ENCODE data around the gene BMP6.
"Not testable (repeated sequence)": the region's sequence is repeated elsewhere in the genome, so short reads cannot be mapped to it uniquely, and the experiment has no call there.

Gene BMP6

DNA sequence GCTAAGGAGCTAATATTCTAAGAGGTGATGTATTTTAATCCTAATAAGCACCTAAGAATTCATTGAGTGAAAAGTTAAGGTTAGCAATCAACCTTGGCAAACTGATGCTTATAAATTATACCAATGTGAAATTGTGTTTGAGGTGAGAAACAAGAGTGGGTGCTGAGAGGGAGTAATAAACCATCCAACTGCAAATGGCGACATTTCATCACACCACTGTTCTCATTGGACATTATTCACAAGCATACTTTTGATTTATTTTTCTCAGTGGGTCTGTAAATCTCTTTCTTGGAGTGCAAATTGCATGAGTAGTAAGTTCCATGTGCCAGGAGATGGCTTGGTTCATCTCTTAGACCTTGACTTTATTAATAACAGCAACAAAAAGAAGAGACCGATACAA lies 71.5 kb downstream of the BMP6 start:
- FAIRE-seq, result no peak

DNA sequence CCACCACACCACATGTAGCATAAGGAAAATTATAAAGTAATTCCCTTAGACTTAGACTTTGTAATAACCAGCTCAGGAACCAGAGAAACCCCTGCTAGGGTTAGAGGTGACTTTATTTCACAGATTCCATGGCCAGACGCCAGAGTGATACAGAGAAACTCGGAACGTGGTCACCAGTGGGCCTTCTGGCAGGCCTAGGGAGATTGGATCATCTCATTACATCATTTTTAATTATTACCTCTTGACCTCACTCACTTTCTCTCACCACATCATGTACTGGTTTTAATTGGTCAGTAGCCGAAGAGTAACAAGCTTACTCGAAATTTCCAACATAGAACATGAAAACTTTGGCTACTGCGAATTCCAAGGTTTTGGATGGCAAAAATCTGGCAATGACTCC lies 72.9 kb downstream of the BMP6 start:
- FAIRE-seq, result no peak

DNA sequence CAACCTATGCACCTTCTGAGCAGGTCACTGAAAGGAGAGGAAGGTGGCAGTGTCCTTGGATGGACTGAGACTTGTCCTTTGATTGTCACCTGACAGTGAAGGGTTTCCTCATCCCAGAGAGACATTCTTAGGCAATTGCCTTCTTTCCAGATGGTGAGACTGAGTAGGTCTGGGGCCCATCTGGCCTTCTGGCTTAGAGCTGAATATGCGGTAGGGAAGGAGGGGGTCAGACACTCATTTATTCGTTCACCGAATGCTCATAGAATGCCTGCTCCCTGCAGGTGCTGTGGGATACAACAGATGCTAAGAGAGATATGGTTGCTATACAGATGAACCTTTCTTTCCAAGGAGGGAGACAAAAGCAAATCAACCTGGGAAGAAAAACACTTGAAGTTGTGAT lies 76.8 kb downstream of the BMP6 start:
- no peak for FAIRE-seq

DNA sequence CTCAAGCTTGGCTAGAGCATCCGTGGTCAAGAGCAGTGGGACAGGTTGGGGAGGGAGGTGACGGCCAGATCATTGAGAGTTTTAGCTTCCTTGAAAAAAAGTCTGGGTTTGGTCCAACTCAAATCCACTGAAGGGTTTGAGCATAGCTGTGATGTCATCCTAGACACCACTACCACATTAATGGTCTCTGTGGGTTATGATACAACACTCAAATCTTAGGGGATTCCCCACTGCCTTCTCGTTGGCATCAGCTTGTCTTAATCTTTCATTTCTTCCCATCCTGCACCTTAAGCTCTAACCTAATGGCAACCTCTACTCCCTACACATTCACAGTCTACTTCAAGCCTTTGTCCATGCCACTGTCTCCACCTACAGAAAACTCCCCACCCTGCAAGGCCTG lies 77.3 kb downstream of the BMP6 start:
- no peak for FAIRE-seq

DNA sequence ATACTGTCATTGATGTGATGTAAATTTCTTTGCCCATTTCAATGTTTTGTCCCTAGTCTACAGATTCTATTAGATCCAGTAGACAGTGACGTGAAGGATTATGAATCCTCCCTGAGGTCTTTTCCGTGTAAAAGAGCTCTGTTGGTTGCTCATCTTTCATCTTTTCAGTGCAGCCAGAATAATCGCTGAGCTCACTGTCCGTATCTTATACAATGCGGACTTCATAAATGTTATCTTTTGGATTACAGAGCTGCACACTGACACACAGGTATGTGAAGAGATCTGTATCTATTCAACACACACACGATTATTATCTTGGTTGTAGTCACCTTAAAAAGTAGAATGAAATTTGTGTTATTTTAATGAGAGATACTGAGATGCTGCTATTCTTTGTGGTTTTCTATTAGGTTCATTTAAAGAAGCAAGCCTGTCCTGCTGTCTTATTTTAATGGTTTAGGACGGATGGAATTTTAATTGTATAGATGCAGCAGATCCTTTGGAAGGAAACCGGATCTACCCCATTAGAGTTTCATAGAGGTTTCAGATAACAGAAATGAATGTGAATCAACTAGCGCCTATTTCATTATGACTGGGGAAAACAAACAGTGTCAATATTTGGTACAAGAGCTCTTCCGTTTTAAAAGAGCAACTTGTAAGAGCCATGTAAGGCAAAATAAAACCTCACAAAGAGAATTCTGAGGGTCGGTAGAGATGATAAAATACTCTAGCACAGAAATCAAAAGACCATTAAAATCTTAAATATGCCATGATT lies 79.4 kb downstream of the BMP6 start:
- no peak for FAIRE-seq

DNA sequence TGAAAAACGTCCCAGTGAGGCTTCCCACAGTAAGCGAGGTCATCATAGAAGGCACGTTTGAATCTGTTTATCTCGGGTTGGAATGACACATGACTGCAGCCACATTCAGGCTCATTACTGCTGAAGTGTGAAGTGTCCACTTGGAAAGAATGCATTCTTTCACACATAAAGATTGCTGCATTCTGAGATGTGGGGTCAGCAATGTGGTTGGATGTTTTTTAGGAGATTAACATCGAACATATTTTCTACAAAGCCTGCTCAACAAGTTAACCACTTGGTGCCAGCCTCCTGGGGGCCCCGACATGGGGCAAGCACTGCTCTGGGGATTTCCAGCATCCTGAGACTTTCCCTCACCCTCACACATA lies 79.9 kb downstream of the BMP6 start:
- no peak for FAIRE-seq

DNA sequence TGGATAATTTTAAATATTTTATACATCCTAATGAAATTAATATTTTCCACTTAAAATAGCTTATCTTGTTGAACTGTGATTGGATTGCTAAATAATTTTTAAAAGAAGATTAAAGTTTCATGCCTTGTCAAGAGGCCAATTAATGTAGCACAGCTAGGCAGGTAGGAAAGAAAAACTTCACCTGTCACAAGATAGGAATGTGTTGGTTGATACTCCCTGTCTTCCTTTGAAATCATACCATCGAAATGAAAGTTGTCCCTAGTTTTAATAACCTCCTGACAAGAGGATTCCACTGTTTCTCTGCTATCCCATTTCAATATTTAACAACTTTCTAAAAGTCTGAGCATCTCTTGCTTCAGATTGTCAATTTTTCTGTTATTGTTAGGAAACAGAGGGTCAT lies 80.8 kb downstream of the BMP6 start:
- no peak for FAIRE-seq

DNA sequence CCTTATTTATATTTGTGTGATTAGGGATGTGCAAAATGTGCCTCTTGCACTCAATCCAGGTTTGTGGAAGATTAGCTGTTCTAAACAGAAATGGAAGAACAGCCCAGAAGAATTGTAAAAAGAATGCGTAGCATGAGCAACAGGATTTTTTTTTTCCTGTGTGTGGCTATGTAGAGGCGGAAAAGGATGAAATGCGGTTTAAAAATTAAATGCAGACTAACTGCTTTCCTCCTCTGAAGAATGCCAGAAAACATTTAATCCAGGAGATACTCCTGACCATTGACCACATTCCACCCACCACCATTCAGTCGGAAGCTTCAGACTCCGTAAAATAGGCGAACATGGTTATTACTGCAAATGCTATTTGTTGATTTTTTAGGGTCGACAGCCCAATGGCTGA lies 83.4 kb downstream of the BMP6 start:
- FAIRE-seq, result no peak

DNA sequence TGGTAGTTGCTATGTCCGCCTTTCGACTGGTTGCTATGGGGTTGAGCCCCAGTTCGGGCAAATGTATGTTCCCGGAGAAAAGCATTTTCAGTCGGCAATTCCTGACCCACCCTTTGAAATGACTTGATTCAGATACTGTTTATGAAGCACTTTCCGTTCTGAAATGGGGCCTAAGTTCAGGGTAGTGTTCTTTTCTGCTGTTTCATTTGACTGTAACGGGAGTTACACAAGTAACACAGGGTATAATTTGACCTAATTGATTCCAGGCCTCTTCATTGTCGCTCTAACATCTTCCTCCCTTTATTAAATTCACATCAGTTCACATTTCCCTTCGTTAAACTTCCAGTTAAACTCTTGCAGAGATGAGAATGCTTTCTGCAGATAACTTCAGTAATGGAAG lies 85.5 kb downstream of the BMP6 start:
- FAIRE-seq, result no peak

DNA sequence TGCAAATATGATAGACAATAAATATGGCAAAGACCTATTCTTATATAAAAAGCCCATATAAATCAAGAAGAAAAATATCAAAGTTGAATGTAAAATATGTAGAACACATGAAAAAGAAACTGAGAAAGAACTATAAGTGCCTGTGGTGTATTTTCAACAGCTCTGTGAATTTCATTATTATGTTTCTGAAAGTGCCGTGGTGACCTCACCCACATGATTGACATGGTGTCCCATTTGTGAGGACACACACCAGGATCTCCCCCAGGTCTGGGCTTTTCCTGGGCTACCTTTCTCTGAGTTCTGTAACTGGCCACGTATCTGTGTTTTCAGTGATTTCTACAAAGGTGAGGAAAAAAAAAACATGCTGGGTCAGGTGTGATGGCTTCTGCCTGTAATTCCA lies 86.7 kb downstream of the BMP6 start:
- FAIRE-seq, result no peak

DNA sequence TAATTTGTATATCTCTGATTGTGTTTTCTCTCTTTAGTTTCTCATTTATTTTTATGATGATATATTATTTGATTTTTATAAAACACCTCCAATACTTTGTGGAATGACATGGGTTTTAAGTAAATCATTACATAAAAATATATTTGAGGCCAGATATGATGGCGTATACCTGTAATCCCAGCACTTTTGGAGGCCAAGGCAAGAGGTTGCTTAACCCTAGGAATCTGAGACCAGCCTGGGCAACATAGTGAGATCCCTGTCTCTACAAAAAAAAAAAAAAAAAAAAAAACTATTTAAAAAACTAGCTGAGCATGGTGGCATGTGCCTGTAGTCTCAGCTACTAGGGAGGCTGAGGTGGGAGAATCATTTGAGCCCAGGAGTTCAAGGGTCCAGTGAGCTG lies 87.3 kb downstream of the BMP6 start:
- FAIRE-seq, result no peak

DNA sequence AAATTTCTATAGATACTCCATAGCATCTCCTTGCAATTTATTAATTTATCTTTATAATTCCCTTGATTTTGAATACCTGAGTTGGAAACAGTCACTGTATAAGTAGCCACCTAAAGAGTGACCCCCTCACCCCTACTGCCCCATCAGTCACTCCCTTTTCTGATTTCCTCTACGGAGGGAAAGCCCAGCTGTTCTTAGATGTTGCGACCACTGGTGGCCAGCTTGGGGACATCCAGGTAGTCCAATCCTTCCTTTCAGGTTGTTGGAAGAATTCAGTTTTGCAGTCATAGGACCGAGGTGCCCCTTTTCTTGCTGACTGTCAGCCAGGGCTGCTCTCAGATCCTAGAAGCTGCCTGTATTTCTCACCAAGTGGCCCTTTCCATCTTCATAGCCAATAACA lies 87.8 kb downstream of the BMP6 start:
- no peak for FAIRE-seq

DNA sequence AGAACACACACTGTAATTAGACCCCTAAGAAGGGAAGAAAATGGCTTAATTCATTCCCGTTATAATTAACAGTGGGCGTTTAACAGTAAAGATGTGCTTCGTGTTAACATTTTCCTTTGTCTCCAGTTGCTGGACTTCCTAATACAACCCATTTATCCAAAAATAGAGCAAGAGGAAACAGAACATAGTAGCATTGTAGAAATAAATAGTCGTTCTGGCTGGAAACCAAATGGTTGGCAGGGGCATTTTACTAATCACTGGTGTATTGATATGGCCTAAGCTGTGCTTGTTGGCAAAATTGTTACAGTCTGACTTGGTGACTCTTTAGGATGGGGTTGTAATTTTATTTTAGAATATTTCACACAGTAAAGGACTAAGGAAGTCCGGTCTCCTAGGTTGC lies 89.8 kb downstream of the BMP6 start:
- no peak for FAIRE-seq

DNA sequence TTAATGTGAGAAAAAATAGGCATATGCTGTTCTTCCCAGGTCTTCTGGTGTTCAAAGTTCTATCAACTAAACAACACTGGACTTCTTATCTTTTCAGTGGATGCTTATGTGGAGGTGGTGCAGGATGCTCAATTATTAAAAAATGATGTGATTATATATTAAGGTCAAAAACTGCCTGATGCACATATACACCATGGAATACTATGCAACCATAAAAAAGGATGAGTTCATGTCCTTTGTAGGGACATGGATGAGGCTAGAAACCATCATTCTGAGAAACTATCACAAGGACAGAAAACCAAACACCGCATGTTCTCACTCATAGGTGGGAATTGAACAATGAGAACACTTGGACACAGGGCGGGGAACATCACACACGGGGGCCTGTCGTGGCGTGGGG lies 91.3 kb downstream of the BMP6 start:
- not testable (repeated sequence) for FAIRE-seq

DNA sequence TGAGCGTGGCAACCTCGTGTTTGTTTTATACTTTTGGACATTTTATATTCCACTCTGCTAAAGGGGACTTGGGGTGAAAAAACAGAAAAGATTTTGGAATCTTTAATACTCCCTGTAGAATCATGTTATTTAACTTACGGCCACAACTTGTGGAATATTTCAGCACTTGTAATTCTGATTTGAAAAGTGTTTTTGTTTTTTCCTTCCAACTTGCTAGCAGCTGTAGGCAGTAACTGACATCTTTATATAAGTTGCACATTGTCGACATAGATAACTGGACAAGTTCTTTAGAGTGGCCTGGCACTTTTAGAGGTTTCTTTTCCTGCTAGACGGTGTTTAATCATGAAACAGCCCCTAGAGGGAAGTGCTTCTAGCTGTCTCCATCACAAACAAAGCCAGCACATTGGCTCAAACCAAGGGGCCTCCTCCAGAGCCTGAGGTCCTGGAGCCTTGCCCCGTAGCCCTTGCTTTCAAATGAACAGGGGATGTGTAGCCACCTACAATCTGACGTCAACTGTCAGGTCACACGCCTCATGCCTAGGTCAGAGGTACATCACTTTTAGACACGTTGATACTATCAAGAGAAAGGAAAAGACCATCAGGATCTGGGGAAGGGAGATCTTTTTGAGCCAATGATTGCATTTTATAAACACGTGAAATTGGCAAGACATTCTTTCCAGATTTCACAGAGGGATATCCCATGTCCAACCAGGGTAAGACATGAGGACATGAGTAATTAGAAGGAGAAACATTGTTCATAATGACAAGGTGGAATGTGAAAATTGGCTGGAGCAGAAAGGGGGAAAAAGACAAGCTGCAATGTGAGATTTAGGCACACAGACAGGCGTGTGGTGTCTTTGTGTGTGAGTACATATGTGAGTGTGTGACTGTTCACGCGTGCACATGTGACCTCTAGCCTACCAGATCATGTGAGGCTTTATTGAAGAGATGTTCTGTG lies 92.6 kb downstream of the BMP6 start:
- FAIRE-seq, result no peak

DNA sequence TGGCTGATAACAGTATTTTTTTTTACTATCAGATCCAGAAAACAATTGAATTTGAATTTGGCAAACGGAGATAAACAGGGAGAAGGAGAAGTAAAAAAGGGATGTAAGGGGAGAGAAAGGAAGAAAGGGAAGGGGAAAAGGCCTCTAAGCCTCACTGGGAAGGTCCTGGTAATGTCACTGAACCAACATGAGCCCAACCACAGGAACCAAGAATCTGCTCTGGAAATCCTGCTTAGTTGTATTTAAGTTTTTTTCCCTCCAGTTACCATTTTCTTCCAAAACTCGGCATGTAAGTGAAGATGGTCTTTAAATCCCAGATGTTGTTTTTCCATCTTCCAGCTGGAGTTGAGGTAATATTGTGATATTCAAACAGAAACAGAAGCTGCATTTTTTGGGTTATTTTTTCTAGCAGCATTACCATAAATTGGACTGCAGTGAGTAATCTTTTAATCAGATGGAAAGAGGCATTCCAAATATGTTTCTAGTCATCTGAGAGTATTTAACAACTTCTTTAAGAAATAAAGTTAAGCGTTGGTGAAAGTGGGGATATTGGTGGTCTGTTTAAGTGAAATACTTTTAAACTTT lies 93.6 kb downstream of the BMP6 start:
- FAIRE-seq, result no peak

DNA sequence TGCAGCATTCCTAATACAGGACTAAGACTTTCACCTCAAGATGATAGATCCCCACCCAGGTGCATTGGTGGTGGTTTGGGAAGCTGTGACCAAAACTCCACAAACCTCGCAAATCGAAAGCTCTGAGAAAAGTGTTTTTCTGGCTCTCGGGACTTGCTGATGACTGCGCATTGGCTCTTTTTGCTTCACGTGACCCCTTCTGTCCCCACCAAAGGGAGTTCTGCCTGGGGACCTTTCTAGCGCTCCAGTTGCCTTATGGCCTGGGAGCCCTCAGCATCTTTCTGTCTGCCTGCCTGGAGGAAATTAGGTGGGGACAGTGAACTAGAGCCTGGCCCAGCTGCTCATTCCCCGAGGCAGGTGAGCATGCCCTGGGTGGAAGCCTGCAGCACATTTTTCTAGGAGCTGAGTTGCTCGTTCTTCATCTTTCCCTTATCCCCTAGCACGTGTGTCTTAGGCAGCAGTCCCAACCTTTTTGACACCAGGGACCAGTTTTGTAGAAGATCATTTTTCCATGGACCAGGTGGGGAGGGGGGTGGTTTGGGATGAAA lies 94.5 kb downstream of the BMP6 start:
- FAIRE-seq, result no peak

DNA sequence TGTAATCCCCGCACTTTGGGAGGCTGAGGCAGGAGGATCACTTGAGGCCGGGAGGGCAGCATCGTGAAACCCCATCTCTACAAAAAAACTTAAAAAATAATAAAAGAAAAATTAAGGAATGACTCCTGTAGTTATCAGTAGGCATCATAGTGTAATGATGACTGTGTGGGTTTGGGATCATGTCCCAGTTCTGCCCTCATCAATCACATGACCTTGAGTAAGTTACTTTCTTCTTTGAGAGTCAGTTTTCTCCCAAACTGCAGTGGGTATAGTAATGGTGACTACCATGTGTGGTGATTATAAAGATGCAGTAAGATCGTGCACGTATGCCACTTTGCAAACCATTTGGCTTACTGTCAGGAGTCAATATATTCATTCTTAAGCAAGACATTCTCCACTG lies 95.5 kb downstream of the BMP6 start:
- no peak for FAIRE-seq

DNA sequence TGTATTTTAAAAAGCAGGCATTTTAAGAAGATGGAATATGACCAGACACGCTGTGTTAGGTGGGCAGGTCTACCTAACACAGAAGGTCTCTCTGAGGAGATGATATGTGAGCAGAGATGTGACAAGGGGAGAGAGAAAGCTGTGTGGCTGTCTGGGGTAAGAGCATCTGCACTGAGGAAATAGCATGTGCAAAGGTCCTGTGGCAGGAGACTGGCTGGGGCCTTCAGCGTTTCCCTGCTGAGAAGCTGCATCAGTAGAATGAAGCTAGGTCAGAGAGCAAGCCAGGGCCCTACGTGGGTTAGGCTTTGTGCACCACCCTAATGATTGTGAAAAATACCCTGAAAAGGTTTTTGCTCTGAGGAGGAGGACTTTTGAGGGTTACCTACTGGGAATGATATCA lies 97.7 kb downstream of the BMP6 start:
- FAIRE-seq, result no peak

DNA sequence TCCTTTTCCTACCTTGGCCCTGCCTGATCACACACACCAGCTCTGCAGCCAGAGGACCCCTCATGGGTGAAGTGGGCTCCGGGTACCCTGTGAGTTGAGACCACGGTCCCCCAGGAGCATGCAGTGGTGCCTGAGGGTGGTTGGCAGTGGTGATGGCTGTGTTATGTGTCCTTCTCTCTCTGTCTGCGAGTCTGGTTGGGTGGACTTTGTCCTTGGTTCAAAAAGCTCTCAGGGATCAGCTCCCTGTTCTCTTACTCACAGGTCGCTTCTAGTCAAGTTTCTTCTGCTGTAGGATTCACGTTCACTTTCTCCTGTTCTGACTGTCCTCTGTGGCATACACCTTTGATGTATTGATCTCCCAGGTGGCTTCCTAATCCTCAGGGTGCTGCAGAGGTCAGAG lies 100.1 kb downstream of the BMP6 start:
- no peak for FAIRE-seq

DNA sequence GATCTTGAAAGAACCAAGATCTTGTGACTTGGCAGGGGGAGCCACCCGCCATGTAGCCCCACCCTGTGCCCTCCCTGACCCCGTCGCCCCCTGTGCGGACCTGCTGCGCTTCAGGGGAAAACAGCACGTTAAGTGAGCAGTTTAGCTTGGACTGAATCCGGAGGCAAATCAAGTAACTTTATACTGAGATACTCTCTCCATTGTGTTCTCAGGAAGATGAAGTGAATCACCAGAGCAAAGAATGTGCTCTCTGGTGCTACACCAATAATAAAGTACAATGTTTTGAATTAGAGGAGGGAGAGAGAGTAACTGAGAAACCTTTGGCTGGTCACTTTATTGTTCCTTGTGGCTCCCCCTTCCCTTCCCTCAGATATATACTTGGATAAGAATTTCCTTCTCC lies 101.2 kb downstream of the BMP6 start:
- FAIRE-seq, result no peak

DNA sequence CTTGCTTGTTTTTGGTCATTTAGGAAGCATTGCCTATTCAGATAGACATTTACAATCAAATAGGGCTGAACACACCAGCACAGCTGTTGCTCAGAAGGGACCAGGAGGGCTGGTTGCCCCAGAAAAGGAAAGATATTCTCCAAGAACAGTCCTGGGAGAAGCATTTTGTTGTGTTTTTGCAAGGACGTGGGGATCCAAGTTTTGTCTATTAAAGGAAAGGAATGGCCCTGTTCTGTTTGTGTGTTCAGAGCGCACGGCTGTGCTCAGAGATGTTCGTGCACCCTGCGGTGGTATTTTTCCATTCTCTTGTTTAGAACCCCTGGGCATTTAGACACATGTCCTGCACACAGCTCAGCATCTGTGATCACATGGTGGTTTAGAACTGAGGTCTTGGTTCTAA lies 102.2 kb downstream of the BMP6 start:
- no peak for FAIRE-seq

DNA sequence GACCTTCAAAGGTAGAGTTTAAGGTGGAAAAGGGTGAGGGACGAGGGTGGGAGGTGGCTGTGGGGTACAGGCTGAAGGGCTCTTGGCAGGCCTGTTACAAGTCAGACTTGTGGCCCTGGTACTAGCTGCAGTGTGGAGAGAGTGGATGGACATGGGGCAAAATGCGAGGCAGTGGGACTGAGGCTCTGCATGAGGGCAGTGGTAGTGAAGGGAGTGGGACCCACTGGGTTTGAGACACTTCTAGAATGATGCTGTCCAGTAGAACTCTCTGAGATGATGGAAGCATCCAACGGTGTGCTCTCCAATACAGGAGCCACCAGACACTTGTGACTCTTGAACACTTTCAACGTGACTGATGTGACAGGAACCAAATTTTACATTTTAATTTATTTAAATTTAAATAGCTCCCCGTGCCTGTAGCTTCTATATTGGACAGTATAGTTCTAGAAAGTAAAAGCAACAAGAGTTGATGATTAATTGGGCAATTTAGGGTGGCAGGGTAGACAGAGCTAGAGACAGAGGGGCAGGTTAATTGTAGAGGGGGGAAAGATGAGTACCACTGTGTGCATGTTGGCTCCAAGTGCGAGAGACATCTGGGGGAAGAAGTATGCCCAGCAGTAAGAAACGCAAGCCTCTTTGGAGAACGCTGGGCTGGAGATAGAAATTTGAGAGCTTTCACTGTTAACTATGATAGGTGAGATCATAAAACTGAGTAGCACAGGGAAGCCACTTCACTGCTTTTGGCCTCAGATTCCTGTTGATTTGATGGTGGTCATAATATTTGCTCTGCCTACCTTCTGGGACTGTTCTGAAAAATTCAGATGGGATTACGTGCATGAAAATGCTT lies 107.2 kb downstream of the BMP6 start:
- no peak for FAIRE-seq

Measured in G401.6 (cell line).